SK-N-SH treated with all-trans-retinoic acid at 6 μM for 48 hours (cell line): Measurements from ENCODE around the gene MTARC1.

Experiments used
- ARNTL ChIP-seq: fragments of 450-650 bp; formaldehyde crosslinking; IDR thresholded peaks from 2 replicates; pipeline ENCODE4 v1.5.0; 2020; ENCODE audit warnings: low read depth, mild to moderate bottlenecking, moderate library complexity, borderline replicate concordance
- BACH2 ChIP-seq: fragments of 250-450 bp; sonication (Bioruptor Pico); IDR thresholded peaks from 2 replicates; pipeline ENCODE4 v1.9.0; 2021; ENCODE audit warnings: mild to moderate bottlenecking, borderline replicate concordance
- GLIS3 ChIP-seq: fragments of 250-450 bp; sonication (Bioruptor Pico); IDR thresholded peaks from 2 replicates; pipeline ENCODE4 v1.5.0; 2020; ENCODE audit warnings: mild to moderate bottlenecking, moderate library complexity
- OSR1 ChIP-seq: fragments of 250-450 bp; sonication (Bioruptor Pico); IDR thresholded peaks from 2 replicates; pipeline ENCODE4 v1.8.0; 2022; ENCODE audit warnings: moderate library complexity, mild to moderate bottlenecking, inconsistent platforms
- TCF4 ChIP-seq: fragments of 250-450 bp; sonication (Bioruptor Pico); IDR thresholded peaks from 2 replicates; pipeline ENCODE4 v1.8.0; 2021; ENCODE audit warnings: mild to moderate bottlenecking, moderate library complexity, borderline replicate concordance
- ZC3H10 ChIP-seq: fragments of 250-450 bp; sonication (Bioruptor Pico); IDR thresholded peaks from 2 replicates; pipeline ENCODE4 v1.5.1; 2021; ENCODE audit warnings: mild to moderate bottlenecking, moderate library complexity
- ZFP30 ChIP-seq: fragments of 450-650 bp; formaldehyde crosslinking; IDR thresholded peaks from 2 replicates; pipeline ENCODE4 v1.5.0; 2022; ENCODE audit warnings: mild to moderate bottlenecking, moderate library complexity
- ZNF70 ChIP-seq: fragments of 450-650 bp; formaldehyde crosslinking; IDR thresholded peaks from 2 replicates; pipeline ENCODE4 v1.5.0; 2020; ENCODE audit warnings: mild to moderate bottlenecking, moderate library complexity
- TF ChIP-seq, protein P1 (sequence below): fragments of 250-450 bp; sonication (Bioruptor Pico); IDR thresholded peaks from 2 replicates; pipeline ENCODE4 v1.5.1; 2020; ENCODE audit warnings: low read depth, mild to moderate bottlenecking, moderate library complexity
- TF ChIP-seq, protein P2 (sequence below): fragments of 250-450 bp; sonication (Bioruptor Pico); IDR thresholded peaks from 2 replicates; pipeline ENCODE4 v1.8.0; 2020; ENCODE audit warnings: mild to moderate bottlenecking, moderate library complexity, borderline replicate concordance
- TF ChIP-seq, protein P3 (sequence below): fragments of 250-450 bp; sonication (Bioruptor Pico); IDR thresholded peaks from 2 replicates; pipeline ENCODE4 v1.5.0; 2020; ENCODE audit warnings: mild to moderate bottlenecking, moderate library complexity

DNA sequence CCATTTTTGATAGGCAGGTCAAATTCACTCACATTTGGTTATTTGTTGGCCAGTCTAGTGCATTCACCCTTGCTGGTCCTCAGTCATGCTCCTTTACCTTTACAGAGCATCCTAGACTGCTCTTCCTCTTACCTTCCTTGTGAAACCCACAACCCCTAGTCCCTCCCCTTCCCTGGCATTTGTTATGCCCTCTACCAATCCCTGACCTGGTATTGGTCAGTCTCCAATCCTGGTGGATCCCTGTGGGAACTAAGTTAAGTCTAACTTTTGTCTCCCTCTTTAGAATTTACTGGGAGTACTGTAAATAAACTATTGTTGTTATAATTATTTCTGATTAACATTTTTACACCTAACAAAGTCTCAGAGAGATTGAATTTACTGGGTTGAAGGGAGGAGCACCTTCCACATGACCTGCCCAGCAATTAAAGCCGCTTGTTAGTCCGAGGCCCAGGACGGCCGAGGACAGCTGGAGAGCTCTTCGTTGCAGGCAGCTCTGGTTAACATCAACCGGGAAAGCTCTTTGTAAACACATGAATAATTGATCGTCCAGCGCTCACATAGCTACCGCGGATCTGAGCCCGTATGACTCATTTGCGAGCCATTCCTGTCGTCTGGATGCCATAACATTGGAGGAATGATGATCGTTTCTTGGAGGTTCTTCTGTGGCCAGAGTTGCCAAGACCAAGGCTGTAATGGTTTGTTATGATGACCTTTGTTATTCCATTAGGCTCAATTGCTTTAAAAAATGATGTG, 31.9 kb downstream of the MTARC1 start:
- TF ChIP-seq BACH2 (CRISPR knock-in tag) (no peak), GLIS3 (CRISPR knock-in tag) (no peak), ZFP30 (no peak), ZC3H10 (CRISPR knock-in tag) (no peak), TCF4 (CRISPR knock-in tag) (no peak), OSR1 (CRISPR knock-in tag) (no peak), ARNTL (CRISPR knock-in tag) (no peak), ZNF70 (CRISPR knock-in tag) (no peak)
- TF ChIP-seq, protein P1, sequence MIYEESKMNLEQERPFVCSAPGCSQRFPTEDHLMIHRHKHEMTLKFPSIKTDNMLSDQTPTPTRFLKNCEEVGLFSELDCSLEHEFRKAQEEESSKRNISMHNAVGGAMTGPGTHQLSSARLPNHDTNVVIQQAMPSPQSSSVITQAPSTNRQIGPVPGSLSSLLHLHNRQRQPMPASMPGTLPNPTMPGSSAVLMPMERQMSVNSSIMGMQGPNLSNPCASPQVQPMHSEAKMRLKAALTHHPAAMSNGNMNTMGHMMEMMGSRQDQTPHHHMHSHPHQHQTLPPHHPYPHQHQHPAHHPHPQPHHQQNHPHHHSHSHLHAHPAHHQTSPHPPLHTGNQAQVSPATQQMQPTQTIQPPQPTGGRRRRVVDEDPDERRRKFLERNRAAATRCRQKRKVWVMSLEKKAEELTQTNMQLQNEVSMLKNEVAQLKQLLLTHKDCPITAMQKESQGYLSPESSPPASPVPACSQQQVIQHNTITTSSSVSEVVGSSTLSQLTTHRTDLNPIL (CRISPR knock-in tag): no peak
- TF ChIP-seq, protein P2, sequence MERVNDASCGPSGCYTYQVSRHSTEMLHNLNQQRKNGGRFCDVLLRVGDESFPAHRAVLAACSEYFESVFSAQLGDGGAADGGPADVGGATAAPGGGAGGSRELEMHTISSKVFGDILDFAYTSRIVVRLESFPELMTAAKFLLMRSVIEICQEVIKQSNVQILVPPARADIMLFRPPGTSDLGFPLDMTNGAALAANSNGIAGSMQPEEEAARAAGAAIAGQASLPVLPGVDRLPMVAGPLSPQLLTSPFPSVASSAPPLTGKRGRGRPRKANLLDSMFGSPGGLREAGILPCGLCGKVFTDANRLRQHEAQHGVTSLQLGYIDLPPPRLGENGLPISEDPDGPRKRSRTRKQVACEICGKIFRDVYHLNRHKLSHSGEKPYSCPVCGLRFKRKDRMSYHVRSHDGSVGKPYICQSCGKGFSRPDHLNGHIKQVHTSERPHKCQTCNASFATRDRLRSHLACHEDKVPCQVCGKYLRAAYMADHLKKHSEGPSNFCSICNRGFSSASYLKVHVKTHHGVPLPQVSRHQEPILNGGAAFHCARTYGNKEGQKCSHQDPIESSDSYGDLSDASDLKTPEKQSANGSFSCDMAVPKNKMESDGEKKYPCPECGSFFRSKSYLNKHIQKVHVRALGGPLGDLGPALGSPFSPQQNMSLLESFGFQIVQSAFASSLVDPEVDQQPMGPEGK: no peak; the same call in 1 of the 2 replicates
- TF ChIP-seq, protein P3, sequence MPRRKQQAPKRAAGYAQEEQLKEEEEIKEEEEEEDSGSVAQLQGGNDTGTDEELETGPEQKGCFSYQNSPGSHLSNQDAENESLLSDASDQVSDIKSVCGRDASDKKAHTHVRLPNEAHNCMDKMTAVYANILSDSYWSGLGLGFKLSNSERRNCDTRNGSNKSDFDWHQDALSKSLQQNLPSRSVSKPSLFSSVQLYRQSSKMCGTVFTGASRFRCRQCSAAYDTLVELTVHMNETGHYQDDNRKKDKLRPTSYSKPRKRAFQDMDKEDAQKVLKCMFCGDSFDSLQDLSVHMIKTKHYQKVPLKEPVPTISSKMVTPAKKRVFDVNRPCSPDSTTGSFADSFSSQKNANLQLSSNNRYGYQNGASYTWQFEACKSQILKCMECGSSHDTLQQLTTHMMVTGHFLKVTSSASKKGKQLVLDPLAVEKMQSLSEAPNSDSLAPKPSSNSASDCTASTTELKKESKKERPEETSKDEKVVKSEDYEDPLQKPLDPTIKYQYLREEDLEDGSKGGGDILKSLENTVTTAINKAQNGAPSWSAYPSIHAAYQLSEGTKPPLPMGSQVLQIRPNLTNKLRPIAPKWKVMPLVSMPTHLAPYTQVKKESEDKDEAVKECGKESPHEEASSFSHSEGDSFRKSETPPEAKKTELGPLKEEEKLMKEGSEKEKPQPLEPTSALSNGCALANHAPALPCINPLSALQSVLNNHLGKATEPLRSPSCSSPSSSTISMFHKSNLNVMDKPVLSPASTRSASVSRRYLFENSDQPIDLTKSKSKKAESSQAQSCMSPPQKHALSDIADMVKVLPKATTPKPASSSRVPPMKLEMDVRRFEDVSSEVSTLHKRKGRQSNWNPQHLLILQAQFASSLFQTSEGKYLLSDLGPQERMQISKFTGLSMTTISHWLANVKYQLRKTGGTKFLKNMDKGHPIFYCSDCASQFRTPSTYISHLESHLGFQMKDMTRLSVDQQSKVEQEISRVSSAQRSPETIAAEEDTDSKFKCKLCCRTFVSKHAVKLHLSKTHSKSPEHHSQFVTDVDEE (CRISPR knock-in tag): no peak
